ENCODE measurements around the gene MGA.

The MGA gene

DNA sequence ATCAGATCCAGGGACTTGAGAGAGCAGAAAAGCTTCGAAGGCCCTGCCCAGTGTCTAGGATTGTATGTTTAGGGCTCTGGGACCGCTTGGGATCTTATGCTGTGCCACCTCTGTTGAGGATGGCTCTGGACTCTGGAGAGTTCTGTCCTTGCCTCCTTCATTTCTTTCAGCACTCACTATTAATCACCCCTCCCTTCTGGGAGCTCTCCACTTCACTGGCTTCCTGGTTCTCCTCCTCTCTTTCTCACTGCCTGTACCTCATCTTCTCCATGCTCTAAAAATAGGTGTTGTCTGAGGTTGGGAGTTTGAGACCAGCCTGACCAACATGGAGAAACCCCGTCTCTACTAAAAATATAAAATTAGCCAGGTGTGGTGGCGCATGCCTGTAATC, 131.3 kb downstream of the MGA start:
- DNase-seq (ENCODE audit: insufficient read length, low spot score) = no peak
- FAIRE-seq = no peak
- no peak for TF ChIP-seq POLR2A (IDR thresholded peaks at IDR 0.05; ENCODE audit: low read depth, low read length)

DNA sequence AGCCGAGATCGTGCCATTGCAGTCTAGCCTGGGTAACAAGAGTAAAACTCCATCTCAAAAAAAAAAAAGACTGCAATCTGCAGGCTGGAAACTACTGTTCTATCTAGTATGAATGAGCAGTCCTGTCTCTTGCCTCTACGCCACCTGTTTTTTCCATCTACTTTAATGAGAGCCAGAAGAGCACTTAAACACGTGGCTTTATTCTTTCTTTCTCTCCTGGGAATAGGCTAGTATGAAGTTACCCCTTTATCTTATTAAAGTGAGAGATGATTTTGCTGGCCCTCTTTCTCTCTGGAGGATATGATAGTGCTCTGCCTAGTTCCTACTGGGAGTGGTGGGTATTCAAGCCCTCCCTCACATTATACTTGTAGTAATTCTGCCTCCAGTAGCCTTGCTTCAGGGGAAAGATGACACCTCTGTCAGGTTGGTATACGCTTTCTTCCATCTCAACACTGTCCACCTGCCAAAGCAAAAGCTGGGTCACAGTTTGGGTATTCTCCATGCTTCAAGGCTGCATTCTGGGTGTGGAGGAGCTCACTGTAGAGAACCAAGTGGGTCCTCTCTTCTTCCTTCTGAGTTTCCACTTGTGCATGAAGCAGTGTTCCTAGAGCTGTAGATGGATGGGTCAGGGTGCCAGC, 131.9 kb downstream of the MGA start:
- FAIRE-seq = no peak
- DNase-seq (ENCODE audit: insufficient read length, low spot score) = no peak
- no peak for TF ChIP-seq POLR2A (IDR thresholded peaks at IDR 0.05; ENCODE audit: low read depth, low read length)

DNA sequence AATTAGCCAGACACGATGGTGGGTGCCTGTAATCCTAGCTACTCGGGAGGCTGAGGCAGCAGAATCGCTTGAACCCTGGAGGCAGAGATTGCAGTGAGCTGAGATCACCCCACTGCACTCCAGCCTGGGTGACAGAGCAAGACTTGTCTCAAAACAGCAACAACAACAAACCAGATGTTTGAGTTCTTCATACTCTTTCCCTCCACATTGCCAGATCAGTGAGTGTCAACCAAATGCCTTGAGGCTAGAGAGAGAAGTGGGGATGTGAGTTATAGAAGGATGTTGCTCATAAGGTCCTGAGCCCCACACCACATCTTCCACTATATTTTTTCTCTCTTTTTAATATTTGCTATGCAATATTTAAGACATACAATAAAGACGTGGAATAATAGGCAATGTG, 133.9 kb downstream of the MGA start:
- DNase-seq (ENCODE audit: insufficient read length, low spot score) (no peak), FAIRE-seq (no peak)
- TF ChIP-seq POLR2A (IDR thresholded peaks at IDR 0.05; ENCODE audit: low read depth, low read length) = no peak

DNA sequence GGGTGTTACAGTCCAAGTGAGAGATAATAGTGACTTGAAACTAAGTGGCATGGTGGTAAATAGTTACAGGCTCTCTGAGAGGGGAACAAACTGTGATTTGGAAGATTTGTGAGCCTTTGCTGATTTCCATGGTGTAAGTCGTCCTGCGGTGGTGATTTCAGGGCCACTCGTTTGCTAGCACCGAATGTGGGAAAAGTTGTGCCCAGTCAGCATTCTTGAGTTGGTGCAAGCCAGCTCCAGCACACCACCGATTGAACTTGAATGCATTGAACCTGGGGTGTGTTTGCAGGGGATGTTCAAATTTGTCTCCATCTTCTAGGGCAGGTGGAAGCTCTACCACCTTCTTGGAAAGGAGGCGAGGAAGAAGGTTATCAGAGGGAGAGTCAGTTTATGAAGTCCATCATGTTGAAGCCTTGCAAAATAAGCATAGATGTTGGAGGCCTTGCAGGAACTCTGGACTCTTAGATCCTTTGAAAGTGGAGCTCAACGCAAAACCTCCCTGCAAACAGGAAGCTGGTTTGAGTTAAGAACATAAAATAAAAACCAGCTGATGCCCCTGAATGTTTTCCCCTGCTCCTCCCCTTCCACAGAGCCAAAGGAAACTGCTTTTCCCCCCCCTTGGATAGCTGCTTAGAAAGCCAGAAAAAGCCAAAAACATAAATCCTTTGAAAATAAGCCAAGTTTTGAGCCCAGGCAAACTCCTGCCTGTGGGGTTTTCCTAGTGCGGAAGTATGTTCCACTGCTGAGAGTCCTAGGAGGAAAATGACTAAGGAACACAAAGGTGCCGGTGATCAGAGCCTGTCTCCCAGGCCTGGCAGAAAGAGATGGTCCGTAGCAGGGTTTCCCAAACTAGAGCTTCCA, 136.0 kb downstream of the MGA start:
- FAIRE-seq = no peak
- DNase-seq (ENCODE audit: insufficient read length, low spot score) = no peak
- TF ChIP-seq POLR2A (IDR thresholded peaks at IDR 0.05; ENCODE audit: low read depth, low read length) = no peak

DNA sequence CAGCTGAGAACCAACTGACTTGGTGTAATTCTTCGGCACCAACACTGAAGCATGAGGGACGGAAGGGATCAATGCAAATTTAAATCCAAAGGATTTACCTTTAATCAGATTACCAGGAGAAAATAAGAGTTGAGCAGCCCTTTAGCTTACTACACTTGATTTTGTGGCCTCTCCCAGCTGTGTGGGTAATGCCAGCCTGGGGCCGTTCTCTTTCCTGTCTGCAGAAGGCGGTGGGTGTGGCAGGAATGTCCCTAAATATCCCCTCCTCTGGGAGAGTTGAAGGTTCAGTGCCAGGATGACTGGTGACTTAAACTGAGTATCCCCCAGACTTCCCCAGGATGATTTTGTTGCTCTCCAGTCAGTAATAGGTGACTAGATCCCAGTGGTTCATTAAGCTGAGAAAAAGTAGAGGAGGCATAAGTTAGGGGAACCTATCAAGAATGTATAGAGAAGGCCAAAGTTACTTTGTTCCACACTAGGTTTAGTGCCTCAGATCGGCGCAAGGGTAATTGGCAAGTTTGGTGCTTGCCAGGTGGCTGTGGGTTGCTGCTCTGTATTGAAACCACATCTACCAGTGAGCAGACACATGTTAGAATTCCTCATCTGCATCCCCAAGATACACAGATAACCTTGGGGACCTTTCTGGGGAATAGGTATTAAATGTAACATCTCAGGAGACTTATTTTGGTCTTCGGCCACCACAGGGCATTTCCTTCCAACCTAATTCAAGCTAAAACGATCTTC, 137.2 kb downstream of the MGA start:
- no peak for TF ChIP-seq POLR2A (IDR thresholded peaks at IDR 0.05; ENCODE audit: low read depth, low read length)
- no peak for DNase-seq (ENCODE audit: insufficient read length, low spot score)
- FAIRE-seq = no peak

DNA sequence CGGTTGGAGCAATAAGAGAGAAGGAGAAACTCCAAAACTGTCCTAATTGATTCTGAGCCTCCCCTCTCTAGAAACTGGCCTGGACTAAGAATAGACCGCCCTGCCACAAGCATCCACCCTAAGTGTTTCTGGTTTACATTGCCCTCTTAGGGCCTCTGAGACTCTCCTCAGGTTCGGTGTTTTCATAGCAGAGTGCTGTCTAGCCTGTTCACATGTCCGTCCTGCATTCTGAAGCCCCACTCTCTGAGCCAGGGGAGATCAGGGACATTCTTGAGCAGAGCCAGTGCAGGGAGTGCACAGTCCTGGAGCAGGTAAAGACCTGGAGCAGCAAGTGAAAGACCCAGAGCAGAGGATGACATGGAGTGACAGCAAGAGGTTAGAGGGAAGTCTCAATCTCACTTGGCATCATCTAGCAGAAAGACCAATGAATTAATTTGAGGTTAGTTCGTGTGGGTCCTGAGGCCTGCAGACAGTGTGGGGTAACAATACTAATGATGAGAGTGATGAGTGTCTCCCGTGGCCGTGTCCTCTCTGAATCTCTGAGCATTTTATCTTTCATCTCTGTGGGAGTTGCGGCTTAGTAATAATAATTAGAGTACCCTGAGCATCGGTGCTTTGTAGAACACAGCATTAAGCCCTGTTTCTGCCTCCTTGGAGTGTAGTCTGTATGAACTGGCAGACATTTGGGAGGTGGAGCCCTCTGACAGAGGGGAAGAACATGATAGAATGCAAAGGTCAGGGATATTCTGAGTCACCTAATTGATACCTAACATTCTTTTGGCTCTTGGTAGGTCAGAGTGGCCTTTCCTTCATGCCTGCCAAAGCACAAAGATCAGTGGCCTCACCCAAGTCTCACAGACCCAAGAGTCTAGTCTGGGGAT, 138.6 kb downstream of the MGA start:
- no peak for TF ChIP-seq POLR2A (IDR thresholded peaks at IDR 0.05; ENCODE audit: low read depth, low read length)
- DNase-seq (ENCODE audit: insufficient read length, low spot score) = peak; percentile 26
- FAIRE-seq = no peak

DNA sequence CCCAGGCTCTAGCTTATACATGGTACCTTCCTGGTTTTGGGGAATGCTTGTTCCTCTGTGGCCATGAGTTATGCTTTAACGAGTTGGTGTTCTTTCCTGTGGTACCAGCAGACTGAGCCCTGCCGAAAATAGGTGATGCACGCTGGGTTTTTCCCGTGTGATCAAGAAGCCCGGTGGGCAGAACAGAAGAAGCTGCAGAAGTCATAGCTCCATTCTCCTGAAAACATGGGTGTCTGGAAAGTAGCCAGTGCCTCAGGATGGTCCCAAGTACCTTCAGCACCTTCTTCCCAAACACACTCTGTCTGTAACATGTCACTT, 139.2 kb downstream of the MGA start:
- TF ChIP-seq POLR2A (IDR thresholded peaks at IDR 0.05; ENCODE audit: low read depth, low read length) = no peak
- FAIRE-seq (no peak), DNase-seq (ENCODE audit: insufficient read length, low spot score) (no peak)

DNA sequence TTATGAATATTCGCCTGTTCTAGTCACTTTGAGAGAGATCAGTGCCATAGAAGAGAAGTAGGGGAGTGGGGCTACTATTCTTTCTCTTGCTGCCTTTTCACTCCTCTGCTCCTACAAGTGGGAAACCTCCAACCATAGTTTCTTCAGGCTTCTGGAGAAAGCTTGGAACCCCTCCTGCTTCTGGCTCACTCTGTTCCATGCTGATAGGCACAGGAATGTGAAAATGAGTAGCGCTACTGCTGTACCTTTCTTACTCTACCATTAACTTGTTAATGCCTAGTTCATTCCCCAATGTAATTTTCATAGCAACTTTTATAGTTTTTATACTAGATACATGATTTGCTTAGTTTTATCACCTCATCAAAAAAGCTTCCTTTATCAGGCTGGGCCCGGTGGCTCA, 141.0 kb downstream of the MGA start:
- no peak for TF ChIP-seq POLR2A (IDR thresholded peaks at IDR 0.05; ENCODE audit: low read depth, low read length)
- DNase-seq (ENCODE audit: insufficient read length, low spot score) = no peak
- no peak for FAIRE-seq

DNA sequence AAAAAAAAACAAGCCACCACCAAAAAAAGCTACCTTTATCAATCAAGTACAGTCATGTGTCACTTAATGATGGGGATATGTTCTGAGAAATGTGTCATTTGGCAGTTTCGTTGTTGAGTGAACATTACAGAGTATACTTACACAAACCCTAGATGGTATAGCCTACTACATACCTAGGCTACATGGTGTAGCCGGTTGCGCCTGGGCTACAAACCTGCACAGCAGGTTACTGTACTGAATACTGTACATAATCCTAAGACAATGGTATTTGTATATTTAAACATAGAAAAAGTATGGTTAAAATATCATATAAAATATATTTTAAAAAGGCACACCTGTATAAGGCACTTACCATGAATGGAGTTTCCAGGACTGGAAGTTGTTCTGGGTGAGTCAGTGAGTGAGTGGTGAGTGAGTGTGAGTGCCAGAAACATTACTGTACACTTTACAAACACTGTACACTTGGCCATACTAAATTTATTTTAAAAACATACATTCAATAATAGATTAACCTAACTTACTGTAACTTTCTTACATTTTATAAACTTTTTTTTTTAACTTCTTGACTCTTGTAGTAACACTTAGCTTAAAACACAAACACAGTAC, 141.7 kb downstream of the MGA start:
- FAIRE-seq = no peak

DNA sequence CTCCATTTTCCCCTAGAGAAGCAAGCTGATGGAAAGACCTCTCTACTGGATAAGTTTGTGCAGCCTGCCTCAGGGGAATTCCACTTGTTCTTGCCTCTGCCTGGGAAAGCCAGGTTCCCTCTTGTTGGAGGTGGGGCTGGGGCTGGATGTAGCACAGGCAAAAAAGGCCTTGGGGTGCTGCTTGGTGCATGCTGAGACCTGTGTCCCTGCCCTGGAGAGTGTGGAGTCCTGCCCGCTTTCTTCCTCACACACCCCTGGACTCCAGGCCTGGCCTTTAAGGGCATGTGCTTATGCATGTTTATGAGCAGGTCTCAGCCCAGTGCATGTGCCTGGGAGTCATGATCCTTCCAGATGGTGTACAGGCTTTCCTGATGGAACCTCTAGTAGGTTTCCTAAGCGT, 144.2 kb downstream of the MGA start:
- FAIRE-seq (no peak), DNase-seq (ENCODE audit: insufficient read length, low spot score) (no peak)

More for the DNA sequence above, 141.7 kb downstream of the MGA start:
- TF ChIP-seq POLR2A (IDR thresholded peaks at IDR 0.05; ENCODE audit: low read depth, low read length) = no peak
- DNase-seq (ENCODE audit: insufficient read length, low spot score) = no peak

DNA sequence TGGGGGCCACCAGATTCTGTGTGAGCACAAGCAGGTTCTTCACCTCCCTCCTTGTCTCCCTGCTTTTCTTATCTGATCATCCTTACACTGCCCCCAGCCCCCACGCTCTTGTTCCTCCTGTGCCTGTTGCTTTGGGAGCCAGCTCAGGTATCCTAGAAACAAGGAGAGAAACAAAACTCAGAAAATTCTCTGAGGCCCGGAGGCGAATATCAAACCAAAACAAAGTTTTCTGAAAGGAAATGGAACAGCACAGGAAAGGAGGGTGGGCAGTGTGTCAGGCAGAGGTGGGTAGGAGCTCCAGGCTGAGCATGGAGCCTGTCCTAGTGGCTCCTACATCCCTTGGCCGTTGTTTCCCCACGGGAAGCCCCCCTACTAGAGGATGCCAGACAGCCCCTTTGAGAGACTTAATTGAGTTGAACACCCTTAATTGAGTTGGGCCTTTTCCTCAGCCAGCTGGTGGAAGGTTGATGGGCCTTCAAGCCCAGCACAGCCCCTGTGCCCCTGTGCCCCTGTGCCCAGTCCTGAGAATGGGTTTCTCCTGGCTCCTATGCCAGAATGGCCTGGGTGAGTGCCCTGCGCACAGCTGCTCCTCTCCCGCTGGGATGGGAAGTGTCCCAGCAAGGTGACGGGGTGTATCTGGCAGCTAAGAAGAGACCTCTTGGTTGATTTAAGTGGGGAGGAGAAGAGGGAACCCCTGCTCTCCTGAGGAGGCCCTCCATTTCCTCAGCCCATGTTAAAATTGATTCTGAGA, 144.9 kb downstream of the MGA start:
- DNase-seq (ENCODE audit: insufficient read length, low spot score) (no peak), FAIRE-seq (no peak)
- no peak for TF ChIP-seq POLR2A (IDR thresholded peaks at IDR 0.05; ENCODE audit: low read depth, low read length)

More for the DNA sequence above, 144.2 kb downstream of the MGA start:
- TF ChIP-seq POLR2A (IDR thresholded peaks at IDR 0.05; ENCODE audit: low read depth, low read length) = no peak

DNA sequence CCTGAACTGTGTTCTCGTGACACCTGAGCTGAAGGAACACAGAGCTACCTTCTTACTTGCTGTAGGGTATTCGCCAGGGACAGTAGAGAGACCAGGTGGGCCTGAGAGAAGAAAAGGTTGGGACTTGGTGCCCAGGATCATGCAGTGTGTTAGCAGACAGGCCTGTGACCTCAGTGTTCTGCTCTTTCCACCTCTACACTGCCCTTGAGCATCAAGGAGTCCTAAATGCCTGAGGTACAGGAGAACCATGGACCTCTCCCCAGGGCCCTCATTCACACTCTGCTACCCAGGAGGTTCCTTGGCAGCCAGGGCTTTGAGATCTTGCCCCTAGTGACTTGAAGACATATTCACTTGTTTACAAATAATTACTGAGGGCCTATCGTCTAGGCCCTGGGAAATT, 145.5 kb downstream of the MGA start:
- DNase-seq (ENCODE audit: insufficient read length, low spot score) = no peak
- no peak for FAIRE-seq
- TF ChIP-seq POLR2A (IDR thresholded peaks at IDR 0.05; ENCODE audit: low read depth, low read length) = no peak
